Stomach smooth muscle (tissue), 2 donors: Measurements from ENCODE around the gene PITPNB.

ENCODE experiments used
- H3K27ac ChIP-seq: one replicate; pipeline ENCODE4 v1.7.0; 2013; ENCODE audit warnings: mild to moderate bottlenecking, low read length, inconsistent platforms
- H3K27me3 ChIP-seq, 2 donors: one replicate each; pipeline ENCODE4 v1.7.0; 2013; ENCODE audit warnings: low read length in 2 of 2; ENCODE audit not compliant: insufficient read depth in 2 of 2, control insufficient read depth in 1 of 2
- H3K36me3 ChIP-seq, 2 donors: one replicate each; pipeline ENCODE4 v1.7.0; 2013; ENCODE audit warnings: low read length in 2 of 2; ENCODE audit not compliant: control insufficient read depth in 2 of 2, insufficient read depth in 2 of 2
- H3K4me1 ChIP-seq: one replicate; pipeline ENCODE4 v1.7.0; 2013; ENCODE audit warnings: low read length; ENCODE audit not compliant: control insufficient read depth, insufficient read depth
- H3K4me3 ChIP-seq, 2 donors: one replicate each; pipeline ENCODE4 v1.7.0; 2013; ENCODE audit warnings: low read length in 2 of 2
- H3K9ac ChIP-seq, 2 donors: one replicate each; pipeline ENCODE4 v1.7.0; 2013; ENCODE audit warnings: low read length in 2 of 2, mild to moderate bottlenecking in 1 of 2
- H3K9me3 ChIP-seq, 2 donors: one replicate each; pipeline ENCODE4 v1.7.0; 2013; ENCODE audit warnings: low read length in 2 of 2; ENCODE audit not compliant: control insufficient read depth in 2 of 2
- donor health status: healthy.
- donor health status: Pancreatic carcinoma.

PITPNB gene

GRCh38 chr22:27811778-27812177 lies 107.3 kb downstream of the PITPNB start:
- Histone ChIP-seq H3K9me3 (no peaks in the 10 kb centered on the region), H3K27ac (peak overlapping the region; percentile 87), H3K4me3 (no peak overlapping the region), H3K36me3 (no peaks in the 10 kb centered on the region), H3K4me1 (peaks cover 37% of the 10 kb centered on the region), H3K27me3 (no peaks in the 10 kb centered on the region), H3K9ac (no peak overlapping the region)

GRCh38 chr22:27810609-27811151 lies 108.4 kb downstream of the PITPNB start:
- Histone ChIP-seq H3K4me1 (peaks cover 37% of the 10 kb centered on the region), H3K36me3 (no peaks in the 10 kb centered on the region), H3K4me3 (peak overlapping the region in 1 of 2 donors; percentile 52), H3K27ac (peak overlapping the region; percentile 87), H3K9ac (peak overlapping the region; percentile 5 to 55), H3K27me3 (no peaks in the 10 kb centered on the region), H3K9me3 (no peaks in the 10 kb centered on the region)

- Histone ChIP-seq H3K9ac (peak overlapping the region; percentile 5 to 55), H3K9me3 (no peaks in the 10 kb centered on the region), H3K4me1 (peaks cover 42% of the 10 kb centered on the region), H3K27me3 (no peaks in the 10 kb centered on the region), H3K36me3 (no peaks in the 10 kb centered on the region), H3K4me3 (peak overlapping the region in 1 of 2 donors; percentile 52), H3K27ac (peak overlapping the region; percentile 87)
Observed at GRCh38 chr22:27809700-27810608, 109.1 kb downstream of the PITPNB start.

- Histone ChIP-seq H3K9ac (no peak overlapping the region), H3K27me3 (no peaks in the 10 kb centered on the region), H3K4me3 (no peak overlapping the region), H3K9me3 (no peaks in the 10 kb centered on the region), H3K4me1 (peaks cover 49% of the 10 kb centered on the region), H3K36me3 (no peaks in the 10 kb centered on the region), H3K27ac (no peak overlapping the region)
Observed at GRCh38 chr22:27809226-27809603, 109.8 kb downstream of the PITPNB start.

- Histone ChIP-seq H3K9ac (peak overlapping the region; percentile 6 to 12), H3K4me3 (no peak overlapping the region), H3K27me3 (no peaks in the 10 kb centered on the region), H3K27ac (no peak overlapping the region), H3K4me1 (peaks cover 51% of the 10 kb centered on the region), H3K9me3 (no peaks in the 10 kb centered on the region), H3K36me3 (no peaks in the 10 kb centered on the region)
Observed at GRCh38 chr22:27808451-27809225, 110.4 kb downstream of the PITPNB start.

GRCh38 chr22:27805841-27806240 lies 113.2 kb downstream of the PITPNB start:
- no peaks in the 10 kb centered on the region for H3K9me3 ChIP-seq
- H3K4me3 ChIP-seq: no peak overlapping the region
- no peak overlapping the region for H3K9ac ChIP-seq
- H3K27me3 ChIP-seq: no peaks in the 10 kb centered on the region
- H3K4me1 ChIP-seq: peaks cover 50% of the 10 kb centered on the region
- no peak overlapping the region for H3K27ac ChIP-seq
- no peaks in the 10 kb centered on the region for H3K36me3 ChIP-seq

- Histone ChIP-seq H3K27ac (no peak overlapping the region), H3K4me1 (peaks cover 48% of the 10 kb centered on the region), H3K36me3 (no peaks in the 10 kb centered on the region), H3K27me3 (no peaks in the 10 kb centered on the region), H3K4me3 (peak overlapping the region in 1 of 2 donors; percentile 29), H3K9me3 (no peaks in the 10 kb centered on the region), H3K9ac (no peak overlapping the region)
Observed at GRCh38 chr22:27804470-27805297, 114.4 kb downstream of the PITPNB start.

GRCh38 chr22:27803841-27804415 lies 115.1 kb downstream of the PITPNB start:
- Histone ChIP-seq H3K9me3 (no peaks in the 10 kb centered on the region), H3K4me1 (peaks cover 47% of the 10 kb centered on the region), H3K9ac (no peak overlapping the region), H3K36me3 (no peaks in the 10 kb centered on the region), H3K27ac (no peak overlapping the region), H3K4me3 (no peak overlapping the region), H3K27me3 (no peaks in the 10 kb centered on the region)

- peaks cover 48% of the 10 kb centered on the region for H3K4me1 ChIP-seq
- H3K27ac ChIP-seq: peak overlapping the region; percentile 64
- peak overlapping the region; percentile 51 to 76 for H3K9ac ChIP-seq
- H3K4me3 ChIP-seq: peak overlapping the region; percentile 66 to 86
- H3K27me3 ChIP-seq: no peaks in the 10 kb centered on the region
- H3K36me3 ChIP-seq: no peaks in the 10 kb centered on the region
- no peaks in the 10 kb centered on the region for H3K9me3 ChIP-seq
Observed at GRCh38 chr22:27802346-27803073, 116.5 kb downstream of the PITPNB start.
